ENCODE measurements around the gene TIGD2. TPM values are rescaled to one million over a fixed set of nuclear protein-coding genes. Genes with fewer than 3 reads are reported as not detected.
"Not testable (repeated sequence)": the region's sequence is repeated elsewhere in the genome, so short reads cannot be mapped to it uniquely, and the experiment has no call there.

Gene TIGD2
- total RNA-seq, 4 donors from 2014 or later, result 3.7 to 5.4 (median 3.9) TPM

DNA sequence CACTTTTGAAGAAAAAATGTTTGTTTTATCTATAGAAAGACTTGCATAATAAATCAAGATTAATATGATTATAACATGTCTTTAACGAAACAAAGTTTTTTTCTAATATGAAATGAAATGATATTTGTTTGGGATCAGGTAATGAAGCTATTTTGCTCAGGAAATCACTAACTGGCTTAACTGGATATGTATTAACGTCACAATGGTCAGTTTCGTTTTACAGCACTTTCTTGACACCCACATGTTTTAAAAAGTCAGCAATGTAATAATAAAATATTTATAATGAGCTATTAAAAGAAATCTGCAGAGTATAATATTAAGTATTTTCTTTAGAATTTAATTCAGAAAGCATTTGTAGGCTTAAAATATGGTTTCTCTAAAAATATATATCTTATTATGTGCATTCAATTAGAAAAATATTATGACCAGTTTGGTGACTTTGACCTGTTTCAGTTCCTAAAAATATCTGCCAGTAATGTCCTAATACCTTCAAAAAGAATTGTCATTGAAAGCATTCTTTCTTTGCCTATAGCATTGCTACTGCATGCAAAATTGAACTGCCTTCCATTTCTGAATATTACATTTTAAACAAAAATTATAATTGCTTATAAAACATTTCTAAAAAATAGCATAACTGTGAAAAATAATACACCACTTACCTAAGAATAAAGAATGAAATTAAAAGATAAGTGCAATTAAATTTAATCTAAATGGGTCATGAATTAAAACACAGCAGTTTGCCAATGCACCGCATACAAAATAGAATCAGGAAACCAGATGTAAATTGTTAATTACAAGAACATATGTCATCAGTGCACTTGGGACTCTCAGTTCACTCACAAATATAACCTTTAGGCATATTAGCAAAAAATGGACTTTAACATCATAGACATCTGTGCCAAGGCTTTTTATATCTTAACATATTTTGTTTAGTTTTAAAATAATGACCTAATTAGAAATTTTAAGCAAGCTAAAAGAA is 31.6 kb downstream of the TIGD2 start:
- no peak for DNase-seq (ENCODE audit: low spot score in 2 of 2)
- intact Hi-C loops (cut with DNase I; ENCODE audit: low total_unique reads), result no loop called here
- TF ChIP-seq, protein P1, sequence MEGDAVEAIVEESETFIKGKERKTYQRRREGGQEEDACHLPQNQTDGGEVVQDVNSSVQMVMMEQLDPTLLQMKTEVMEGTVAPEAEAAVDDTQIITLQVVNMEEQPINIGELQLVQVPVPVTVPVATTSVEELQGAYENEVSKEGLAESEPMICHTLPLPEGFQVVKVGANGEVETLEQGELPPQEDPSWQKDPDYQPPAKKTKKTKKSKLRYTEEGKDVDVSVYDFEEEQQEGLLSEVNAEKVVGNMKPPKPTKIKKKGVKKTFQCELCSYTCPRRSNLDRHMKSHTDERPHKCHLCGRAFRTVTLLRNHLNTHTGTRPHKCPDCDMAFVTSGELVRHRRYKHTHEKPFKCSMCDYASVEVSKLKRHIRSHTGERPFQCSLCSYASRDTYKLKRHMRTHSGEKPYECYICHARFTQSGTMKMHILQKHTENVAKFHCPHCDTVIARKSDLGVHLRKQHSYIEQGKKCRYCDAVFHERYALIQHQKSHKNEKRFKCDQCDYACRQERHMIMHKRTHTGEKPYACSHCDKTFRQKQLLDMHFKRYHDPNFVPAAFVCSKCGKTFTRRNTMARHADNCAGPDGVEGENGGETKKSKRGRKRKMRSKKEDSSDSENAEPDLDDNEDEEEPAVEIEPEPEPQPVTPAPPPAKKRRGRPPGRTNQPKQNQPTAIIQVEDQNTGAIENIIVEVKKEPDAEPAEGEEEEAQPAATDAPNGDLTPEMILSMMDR (IDR thresholded peaks at IDR 0.05), result no peak
- no peak for TF ChIP-seq POLR2A (IDR thresholded peaks at IDR 0.05)
- no peak overlapping the region for H3K4me3 ChIP-seq (ENCODE audit: low read depth, poor library complexity, severe bottlenecking)
- 50 to 60% methylated on average over 4 of the region's 4 CpGs for WGBS, 2 donors

DNA sequence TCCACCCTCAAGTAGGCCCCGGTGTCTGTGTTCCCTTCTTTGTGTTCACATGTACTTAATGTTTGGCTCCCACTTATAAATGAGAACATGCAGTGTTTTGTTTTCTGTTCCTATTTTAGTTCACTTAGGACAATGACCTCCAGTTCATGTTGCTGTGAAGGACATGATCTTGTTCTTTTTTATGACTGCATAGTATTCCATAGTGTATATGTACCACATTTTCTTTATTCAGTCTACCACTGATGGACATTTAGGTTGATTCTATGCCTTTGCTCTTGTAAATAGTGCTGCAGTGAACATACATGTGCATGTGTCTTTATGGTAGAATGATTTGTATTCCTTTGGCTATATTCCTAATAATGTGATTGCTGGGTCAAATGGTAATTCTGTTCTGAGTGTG is 33.3 kb downstream of the TIGD2 start:
- 95 to 100% methylated on average over 1 of the region's 1 CpG for WGBS, 2 donors
- intact Hi-C loops (cut with DNase I; ENCODE audit: low total_unique reads), result not testable (repeated sequence)

GRCh38 chr4:89146196-89146595 is 34.9 kb downstream of the TIGD2 start:
- DNase-seq (ENCODE audit: low spot score in 2 of 2), result no peak
- WGBS, 2 donors, result 87 to 92% methylated on average over 2 of the region's 2 CpGs
- TF ChIP-seq POLR2A (IDR thresholded peaks at IDR 0.05), result no peak
- TF ChIP-seq, protein P1 (IDR thresholded peaks at IDR 0.05), result no peak
- intact Hi-C loops (cut with DNase I; ENCODE audit: low total_unique reads), result no loop called here
- H3K4me3 ChIP-seq (ENCODE audit: low read depth, poor library complexity, severe bottlenecking), result no peak overlapping the region

More for the DNA sequence above, 33.3 kb downstream of the TIGD2 start:
- not testable (repeated sequence) for DNase-seq (ENCODE audit: low spot score in 2 of 2); H3K4me3 ChIP-seq (ENCODE audit: low read depth, poor library complexity, severe bottlenecking)

DNA sequence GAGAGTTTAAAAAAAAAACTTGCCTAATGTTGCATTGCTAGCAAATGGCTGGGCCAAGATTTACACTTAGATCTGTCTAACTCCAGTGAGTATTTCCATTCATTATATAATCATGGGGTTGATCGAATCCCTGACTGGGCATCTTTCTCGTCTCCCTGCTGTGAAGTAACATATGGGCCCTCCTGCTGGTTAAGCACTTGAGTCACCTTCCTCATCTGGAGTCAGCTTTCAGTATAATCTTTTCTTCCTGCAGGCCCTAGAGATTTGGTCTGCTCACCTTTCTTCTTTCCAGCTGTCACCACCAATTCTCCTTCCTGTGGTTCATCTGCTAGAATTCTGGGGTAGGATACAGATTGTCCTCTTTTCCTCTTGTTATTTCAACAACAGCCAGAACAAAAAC is 41.6 kb downstream of the TIGD2 start:
- intact Hi-C loops (cut with DNase I; ENCODE audit: low total_unique reads), result no loop called here

GRCh38 chr4:89156174-89156914 is 45.0 kb downstream of the TIGD2 start:
- WGBS, 2 donors, result 86% methylated on average over 12 of the region's 12 CpGs
- DNase-seq (ENCODE audit: low spot score in 2 of 2), result no peak
- TF ChIP-seq POLR2A (IDR thresholded peaks at IDR 0.05), result no peak
- TF ChIP-seq, protein P1 (IDR thresholded peaks at IDR 0.05), result no peak
- intact Hi-C loops (cut with DNase I; ENCODE audit: low total_unique reads), result no loop called here
- H3K4me3 ChIP-seq (ENCODE audit: low read depth, poor library complexity, severe bottlenecking), result no peak overlapping the region

More for the DNA sequence above, 41.6 kb downstream of the TIGD2 start:
- WGBS, 2 donors, result 60 to 69% methylated on average over 2 of the region's 2 CpGs
- H3K4me3 ChIP-seq (ENCODE audit: low read depth, poor library complexity, severe bottlenecking), result no peak overlapping the region
- DNase-seq (ENCODE audit: low spot score in 2 of 2), result no peak
- TF ChIP-seq, protein P1 (IDR thresholded peaks at IDR 0.05), result no peak
- TF ChIP-seq POLR2A (IDR thresholded peaks at IDR 0.05), result no peak

GRCh38 chr4:89157488-89158024 is 46.2 kb downstream of the TIGD2 start:
- intact Hi-C loops (cut with DNase I; ENCODE audit: low total_unique reads), result no loop called here
- TF ChIP-seq, protein P1 (IDR thresholded peaks at IDR 0.05), result no peak
- TF ChIP-seq POLR2A (IDR thresholded peaks at IDR 0.05), result no peak
- 73 to 86% methylated on average over 7 of the region's 7 CpGs for WGBS, 2 donors
- DNase-seq (ENCODE audit: low spot score in 2 of 2), result no peak
- H3K4me3 ChIP-seq (ENCODE audit: low read depth, poor library complexity, severe bottlenecking), result no peak overlapping the region

All from lower leg skin (tissue), 4 donors.